CD4-positive, alpha-beta T cell treated with Interleukin-6 for 4 hours (primary cell): ENCODE measurements around the gene CARD6.
"Not testable (repeated sequence)": the region's sequence is repeated elsewhere in the genome, so short reads cannot be mapped to it uniquely, and the experiment has no call there.

Experiments used
- DNase-seq: peaks from one replicate; pipeline ENCODE4 v3.0.0-alpha.2; 2020; ENCODE audit warnings: mixed read lengths

CARD6 gene

DNA sequence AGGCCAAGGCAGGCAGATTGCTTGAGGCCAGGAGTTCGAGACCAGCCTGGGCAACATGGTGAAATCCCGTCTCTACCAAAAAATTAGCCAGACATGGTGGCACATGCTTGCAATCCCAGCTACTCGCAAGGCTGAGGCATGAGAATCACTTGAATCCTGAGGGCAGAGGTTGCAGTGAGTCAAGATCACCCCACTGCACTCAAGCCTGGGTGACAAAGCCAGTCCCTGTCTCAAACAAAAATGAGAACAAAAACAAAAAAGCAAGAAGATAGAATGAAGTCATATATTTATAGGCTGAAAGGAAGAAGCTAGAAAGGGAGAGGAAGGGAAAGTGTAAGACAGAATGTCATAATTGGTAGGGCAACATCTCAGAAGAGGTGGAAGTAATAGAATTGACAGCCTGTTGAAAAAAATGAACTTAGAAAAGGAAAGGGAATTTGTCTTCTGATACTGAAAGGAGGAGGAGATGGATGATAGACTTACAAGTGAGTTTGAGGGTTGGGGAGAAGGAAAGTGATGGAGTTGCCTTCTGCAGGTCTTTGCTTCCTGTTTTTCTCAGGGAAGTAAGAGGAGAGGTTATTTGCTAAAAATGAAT, 32.2 kb downstream of the CARD6 start:
- DNase-seq = no peak

DNA sequence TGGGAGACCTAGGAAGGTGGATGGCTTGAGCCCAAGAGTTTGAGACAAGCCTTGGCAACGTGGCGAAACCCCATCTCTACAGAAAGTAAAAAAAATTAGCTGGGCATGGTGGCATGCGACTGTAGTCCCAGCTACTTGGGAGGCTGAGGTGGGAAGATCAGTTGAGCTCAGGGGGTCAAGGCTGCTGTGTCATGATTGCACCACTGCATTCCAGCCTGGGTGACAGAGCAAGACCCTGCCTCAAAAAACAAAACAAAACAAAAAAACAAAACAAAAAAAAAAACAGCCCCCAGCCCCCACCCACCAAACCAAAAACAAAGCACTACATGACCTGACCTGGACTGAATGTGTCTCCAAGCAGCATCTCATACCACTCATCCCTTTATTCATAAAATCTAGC, 34.8 kb downstream of the CARD6 start:
- DNase-seq = no peak

DNA sequence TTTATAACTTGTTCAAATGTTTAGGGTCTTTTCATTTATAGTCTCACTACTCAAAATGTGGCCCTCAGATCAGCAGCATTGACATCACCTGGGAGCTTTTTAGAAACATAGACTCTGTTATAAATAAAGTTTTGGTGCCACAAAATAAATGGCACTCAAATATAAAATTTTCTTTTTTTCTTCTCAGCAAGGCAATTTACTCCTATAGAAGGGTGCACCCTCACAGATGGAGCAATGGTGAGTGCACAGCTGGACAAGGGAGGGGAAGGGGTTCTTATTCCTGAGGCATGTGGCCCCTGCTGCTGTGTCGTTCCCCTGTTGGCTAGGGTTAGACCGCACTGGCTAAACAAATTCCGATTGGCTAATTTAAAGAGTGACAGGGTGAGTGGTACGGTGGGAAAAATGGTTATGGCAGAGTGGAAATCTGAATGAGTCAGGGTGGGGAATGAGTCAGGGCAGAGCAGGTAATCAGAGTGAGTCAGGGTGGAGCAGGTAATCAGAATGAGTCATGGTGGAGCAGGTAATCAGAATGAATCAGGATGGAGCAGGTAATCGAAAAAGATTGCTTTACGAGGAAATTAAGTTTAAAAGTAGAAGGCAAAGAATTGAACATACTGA, 36.3 kb downstream of the CARD6 start:
- no peak for DNase-seq

DNA sequence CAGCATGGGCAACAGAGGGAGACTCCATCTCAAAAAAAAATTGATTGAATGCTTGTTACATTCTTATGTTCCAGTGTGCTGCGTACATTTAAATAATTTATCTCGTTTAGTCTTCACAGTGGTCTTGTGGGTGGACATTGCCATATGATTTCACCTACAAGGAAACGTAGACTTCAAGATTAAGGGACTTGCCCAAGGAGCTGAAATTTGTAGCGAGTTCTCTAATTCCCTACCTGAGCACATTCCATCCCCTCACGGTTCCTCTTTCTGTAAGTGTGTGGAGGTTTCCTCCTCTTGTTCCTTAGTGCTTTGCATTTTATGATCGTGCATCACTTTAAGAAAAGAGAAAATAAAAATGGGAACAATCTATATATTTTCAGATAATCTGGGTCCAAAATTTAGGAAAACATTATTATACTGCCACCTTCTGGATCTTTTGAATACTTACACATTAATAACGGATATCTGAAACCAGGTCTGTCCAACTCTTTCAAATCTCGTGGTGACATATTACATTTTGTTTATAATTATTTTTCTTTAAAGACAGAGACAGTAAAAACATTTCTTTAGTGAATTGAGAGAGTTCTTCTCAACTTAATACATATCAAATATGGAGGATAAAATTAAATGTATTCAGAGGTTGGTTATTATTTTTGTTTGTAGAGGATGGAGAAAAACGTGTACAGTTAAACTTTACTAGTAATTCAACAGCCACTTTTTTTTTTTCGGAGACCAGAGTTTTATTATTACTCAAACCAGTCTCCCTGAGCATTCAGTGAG, 38.2 kb downstream of the CARD6 start:
- DNase-seq = no peak

DNA sequence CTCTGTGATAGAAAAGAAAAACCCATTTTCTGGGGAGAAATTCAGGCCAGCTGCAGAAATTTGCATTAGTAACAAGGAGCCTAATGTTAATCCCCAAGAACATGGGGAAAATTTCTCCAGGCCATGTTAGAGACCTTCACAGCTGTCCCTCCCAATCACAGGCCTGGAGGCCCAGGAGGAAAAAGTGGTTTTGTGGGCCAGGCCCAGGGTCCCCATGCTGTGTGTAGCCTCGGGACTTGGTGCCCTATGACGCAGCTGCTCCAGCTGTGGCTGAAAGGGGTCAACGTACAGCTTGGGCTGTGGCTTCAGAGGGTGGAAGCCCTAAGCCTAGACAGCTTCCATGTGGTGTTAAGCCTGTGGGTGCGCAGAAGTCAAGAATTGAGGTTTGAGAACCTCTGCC, 41.1 kb downstream of the CARD6 start:
- DNase-seq = no peak

DNA sequence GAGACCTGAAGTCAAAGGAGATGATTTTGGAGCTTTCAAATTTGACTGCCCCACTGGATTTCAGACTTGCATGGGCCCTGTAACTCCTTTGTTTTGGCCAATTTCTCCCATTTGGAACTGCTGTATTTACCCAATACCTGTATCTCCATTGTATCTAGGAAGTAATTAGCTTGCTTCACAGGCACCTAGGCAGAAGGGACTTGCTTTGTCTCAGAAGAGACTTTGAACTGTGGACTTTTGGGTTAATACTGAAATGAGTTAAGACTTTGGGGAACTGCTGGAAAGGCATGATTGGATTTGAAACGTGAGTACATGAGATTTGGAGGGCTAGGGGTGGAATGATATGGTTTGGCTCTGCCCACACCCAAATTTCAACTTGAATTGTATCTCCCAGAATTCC, 41.9 kb downstream of the CARD6 start:
- not testable (repeated sequence) for DNase-seq

DNA sequence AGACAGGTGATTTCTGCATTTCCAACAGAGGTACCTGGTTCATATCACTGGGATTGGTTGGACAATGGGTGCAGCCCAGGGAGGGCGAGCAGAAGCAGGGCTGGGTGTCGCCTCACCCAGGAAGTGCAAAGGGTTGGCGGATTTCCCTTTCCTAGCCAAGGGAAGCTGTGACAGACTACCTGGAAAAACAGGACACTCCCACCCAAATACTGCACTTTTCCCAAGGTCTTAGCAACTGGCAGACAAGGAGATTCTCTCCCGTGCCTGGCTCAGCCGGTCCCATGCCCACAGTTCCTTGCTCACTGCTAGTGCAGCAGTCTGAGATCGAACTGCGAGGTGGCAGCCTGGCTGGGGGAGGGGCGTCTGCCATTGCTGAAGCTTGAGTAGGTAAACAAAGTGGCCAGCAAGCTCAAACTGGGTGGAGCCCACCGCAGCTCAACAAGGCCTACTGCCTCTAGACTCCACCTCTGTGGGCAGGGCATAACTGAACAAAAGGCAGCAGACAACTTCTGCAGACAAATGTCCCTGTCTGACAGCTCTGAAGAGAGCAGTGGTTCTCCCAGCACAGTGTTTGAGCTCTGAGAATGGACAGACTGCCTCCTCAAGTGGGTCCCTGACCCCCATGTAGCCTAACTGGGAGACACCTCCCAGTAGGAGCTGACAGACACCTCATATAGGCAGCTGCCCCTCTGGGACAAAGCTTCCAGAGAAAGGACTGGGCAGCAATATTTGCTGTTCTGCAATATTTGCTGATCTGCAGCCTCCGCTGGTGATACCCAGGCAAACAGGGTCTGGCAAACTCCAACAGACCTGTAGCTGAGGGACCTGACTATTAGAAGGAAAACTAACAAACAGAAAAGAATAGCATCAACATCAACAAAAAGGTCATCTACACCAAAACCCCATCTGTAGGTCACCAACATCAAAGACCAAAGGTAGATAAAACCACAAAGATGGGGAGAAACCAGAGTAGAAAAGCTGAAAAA, 54.6 kb downstream of the CARD6 start:
- DNase-seq = not testable (repeated sequence)

DNA sequence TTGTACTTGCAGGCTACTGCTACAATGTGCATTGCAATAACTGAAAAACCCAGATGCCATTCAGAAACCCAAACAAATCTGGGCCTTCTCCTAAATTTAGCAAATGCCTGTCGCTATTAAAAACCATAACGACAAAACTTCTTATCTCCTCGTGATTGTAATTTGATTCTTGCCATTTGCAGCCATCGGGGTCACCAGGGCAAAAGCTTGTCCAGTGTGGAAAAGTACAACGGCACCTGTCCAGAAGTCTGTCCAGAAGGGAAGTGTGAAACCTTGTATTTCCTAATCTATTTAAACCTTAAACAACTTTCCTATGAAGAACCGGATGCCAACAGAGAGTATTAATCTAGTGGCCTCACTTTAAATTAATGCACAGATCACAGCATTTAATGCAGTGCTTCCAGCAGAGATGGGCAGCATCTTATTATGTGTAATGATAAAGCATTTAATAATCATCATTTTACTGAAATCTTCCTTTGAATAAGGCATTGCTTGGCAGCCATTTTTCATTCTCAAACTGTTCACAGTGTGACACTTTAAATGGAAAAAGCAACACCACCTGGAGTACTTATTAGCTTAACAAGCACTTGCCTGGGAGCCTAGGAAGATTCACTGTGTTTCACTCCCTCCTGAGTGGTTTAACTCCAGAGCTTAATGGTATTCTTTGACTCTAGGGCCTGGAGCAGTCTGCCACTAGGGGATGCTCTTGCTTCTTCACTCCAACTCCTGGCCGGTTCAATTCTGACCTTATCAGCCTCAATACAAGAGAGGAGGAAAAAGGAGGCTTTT, 63.2 kb downstream of the CARD6 start:
- peak; percentile 12 for DNase-seq

DNA sequence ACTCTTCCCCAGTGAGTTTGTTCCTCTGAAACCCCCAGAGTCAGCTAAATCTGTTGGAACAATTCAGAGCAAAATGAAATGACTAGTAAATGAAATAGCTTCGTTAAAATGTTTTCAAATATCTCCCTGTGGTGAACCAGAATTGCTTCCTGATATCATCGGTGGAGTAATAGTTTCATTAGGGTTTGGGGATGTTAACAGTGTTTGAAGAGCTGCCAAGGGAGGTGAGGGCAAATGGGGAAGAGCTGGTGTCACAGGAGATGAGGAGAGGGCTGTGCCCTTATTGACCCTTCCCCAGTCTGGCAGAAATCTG, 63.8 kb downstream of the CARD6 start:
- DNase-seq = no peak

DNA sequence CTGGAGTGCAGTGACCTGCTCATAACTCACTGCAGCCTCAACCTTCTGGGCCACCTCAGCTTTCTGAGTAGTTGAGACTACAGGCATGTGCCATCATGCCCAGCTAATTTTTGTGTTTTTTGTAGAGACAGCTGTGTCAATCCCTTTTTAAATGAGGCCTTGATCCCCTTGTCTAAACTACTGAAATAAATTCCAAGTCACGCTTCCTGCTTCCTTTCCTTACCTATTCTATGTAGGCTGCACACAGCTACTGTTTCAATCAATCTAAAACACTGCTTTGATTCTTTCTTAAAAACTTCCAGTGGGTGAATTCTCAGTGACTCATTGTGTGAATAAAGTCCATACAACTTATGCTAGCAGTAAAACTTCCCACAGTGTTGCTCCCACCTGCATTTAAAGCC, 65.2 kb downstream of the CARD6 start:
- no peak for DNase-seq

DNA sequence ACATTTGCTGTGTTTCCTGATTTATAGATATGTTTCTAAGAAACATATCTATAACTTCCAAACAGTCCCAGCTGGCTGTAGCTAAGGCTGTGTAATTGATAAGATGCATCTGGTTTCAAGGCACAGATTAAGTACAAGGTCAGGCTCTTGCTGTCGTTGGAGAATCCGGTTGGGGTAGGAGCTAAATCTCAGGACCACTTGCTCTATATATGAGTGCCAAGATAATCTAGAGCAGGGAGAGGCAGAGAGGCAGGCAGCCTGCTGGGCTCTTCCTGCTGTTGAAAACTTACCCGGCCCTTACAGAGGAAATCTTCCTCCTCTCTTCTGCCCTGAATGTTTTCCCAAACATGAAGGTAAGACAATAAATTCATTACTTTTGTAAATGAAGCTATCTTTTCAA, 68.1 kb downstream of the CARD6 start, which contains the start of gene C7:
Gene C7 (plus strand): TSS at position 234 of the 400 bp plus-strand sequence. CDS start 114 bp downstream, at position 348.
- no peak for DNase-seq

DNA sequence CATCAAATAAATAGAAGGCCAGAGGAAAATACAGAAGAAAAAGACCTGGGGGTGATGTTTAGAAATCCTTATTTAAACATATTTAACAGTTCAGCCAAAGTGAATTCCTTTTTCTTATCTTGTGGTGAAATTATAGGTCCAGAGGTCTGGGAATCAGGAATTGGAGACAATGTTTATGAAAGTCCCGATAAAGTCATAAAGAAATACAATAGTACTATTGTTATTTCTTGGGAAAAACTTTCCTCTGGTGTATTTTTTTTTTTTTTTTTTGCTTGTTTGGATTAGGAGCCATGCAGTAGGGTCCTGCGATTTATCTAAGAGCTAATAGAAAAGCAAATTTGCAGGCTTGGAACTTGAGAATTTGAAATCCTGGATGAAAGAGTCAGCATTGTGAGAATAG, 68.6 kb downstream of the CARD6 start:
- no peak for DNase-seq
